A673 (cell line): Measurements from ENCODE around the gene SHOC2. TPM values are rescaled to one million over a fixed set of nuclear protein-coding genes. Genes with fewer than 3 reads are reported as not detected.

Experiments
- BruUV-seq: library from RNA; stranded (reverse); fragments of 400-500 nt; replicated peaks from 2 replicates; lab custom pipeline; 2021; lab: Mats Ljungman, UMichigan
- CTCF ChIA-PET: fragments of 300-600 bp; sonication (Branson Sonifier 250); formaldehyde crosslinking; loops from one replicate; lab custom pipeline; 2022; ENCODE audit warnings: antibody characterized with exemption; lab: Charles Lee
- POLR2A ChIA-PET: fragments of 300-600 bp; sonication (Branson Sonifier 250); formaldehyde crosslinking; loops from one replicate; lab custom pipeline; 2022; ENCODE audit warnings: antibody characterized with exemption; ENCODE audit not compliant: low non-redundant PET; lab: Charles Lee
- DNase-seq: peaks from one replicate; pipeline ENCODE4 v3.0.0-alpha.2; 2015; ENCODE audit warnings: low spot score
- H3K27ac ChIP-seq: fragments of 200-600 bp; sonication (generic); 2 replicates; pipeline ENCODE4 v1.5.1; 2016; ENCODE audit warnings: mixed run types, low read depth, mild to moderate bottlenecking, mixed read lengths, antibody characterized with exemption, low read length; ENCODE audit not compliant: poor library complexity, severe bottlenecking
- H3K27me3 ChIP-seq: fragments of 200-600 bp; sonication (generic); replicated peaks from 2 replicates; pipeline ENCODE4 v1.6.1; 2017; ENCODE audit warnings: mixed run types, low read depth, mild to moderate bottlenecking, mixed read lengths, antibody characterized with exemption, low read length; ENCODE audit not compliant: insufficient read depth, poor library complexity
- H3K36me3 ChIP-seq: fragments of 200-600 bp; sonication (generic); 2 replicates; pipeline ENCODE4 v1.6.1; 2016; ENCODE audit warnings: mixed run types, mild to moderate bottlenecking, mixed read lengths, antibody characterized with exemption, low read length; ENCODE audit not compliant: insufficient read depth, poor library complexity, severe bottlenecking
- H3K4me1 ChIP-seq: fragments of 200-600 bp; sonication (generic); 2 replicates; pipeline ENCODE4 v1.6.1; 2017; ENCODE audit warnings: mixed run types, mild to moderate bottlenecking, mixed read lengths, antibody characterized with exemption, low read length; ENCODE audit not compliant: insufficient read depth, poor library complexity, severe bottlenecking
- H3K4me3 ChIP-seq: fragments of 200-600 bp; sonication (generic); 2 replicates; pipeline ENCODE4 v1.5.1; 2016; ENCODE audit warnings: low read depth, mixed run types, mild to moderate bottlenecking, mixed read lengths, low read length; ENCODE audit not compliant: poor library complexity, severe bottlenecking
- H3K9me3 ChIP-seq: fragments of 200-600 bp; sonication (generic); 2 replicates; pipeline ENCODE4 v1.6.1; 2016; ENCODE audit warnings: mixed run types, low read depth, mild to moderate bottlenecking, mixed read lengths, antibody characterized with exemption, low read length; ENCODE audit not compliant: poor library complexity, severe bottlenecking
- EZH2 ChIP-seq: fragments of 200-600 bp; sonication (generic); IDR thresholded peaks from 2 replicates; pipeline ENCODE4 v1.6.1; 2017; ENCODE audit warnings: borderline replicate concordance, low read depth, mild to moderate bottlenecking, mixed read lengths, antibody characterized with exemption, low read length; ENCODE audit not compliant: poor library complexity, severe bottlenecking
- intact Hi-C: fragments of 100-400 bp; cut with micrococcal nuclease; formaldehyde crosslinking; loops from one replicate; pipeline ENCODE4 v1.10.0; 2022; ENCODE audit not compliant: unreplicated experiment
- total RNA-seq: library from RNA; stranded (reverse); gene quantifications from 2 replicates; pipeline ENCODE4 v1.2.3, GENCODE V29; 2021
- TF ChIP-seq, protein P1 (sequence below): fragments of 300-800, 200-600 bp; sonication (generic); conservative IDR thresholded peaks from 2 replicates; pipeline ENCODE4 v1.5.1; 2017; ENCODE audit warnings: low read depth, mild to moderate bottlenecking, antibody characterized with exemption, low read length, moderate library complexity, mixed read lengths

SHOC2 gene
- total RNA-seq, 1 experiment from 2014 or later = 37.6 TPM

DNA sequence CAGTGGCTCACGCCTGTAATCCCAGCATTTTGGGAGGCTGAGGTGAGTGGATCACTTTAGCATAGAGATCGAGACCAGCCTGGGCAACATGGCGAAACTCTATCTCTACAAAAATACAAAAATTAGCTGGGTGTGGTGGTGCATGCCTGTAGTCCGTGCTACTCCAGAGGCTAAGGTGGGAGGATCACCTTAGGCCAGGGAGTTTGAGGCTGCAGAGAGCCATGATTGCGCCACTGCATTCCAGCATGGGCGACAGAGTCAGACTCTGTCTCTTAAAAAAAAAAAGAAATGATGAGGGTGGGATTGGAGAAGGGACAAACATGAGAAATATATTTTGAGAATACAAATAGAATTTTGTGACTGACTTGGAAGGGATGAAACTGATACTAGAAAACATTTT lies 76.9 kb downstream of the SHOC2 start:
- BruUV-seq = no TSS peak
- H3K9me3 ChIP-seq = no peaks in the 10 kb centered on the region
- ChIA-PET CTCF (no interaction called here), POLR2A (no interaction called here)
- H3K27ac ChIP-seq = no peak overlapping the region
- no peaks in the 10 kb centered on the region for H3K27me3 ChIP-seq
- intact Hi-C loops = no loop called here
- H3K36me3 ChIP-seq = no peaks in the 10 kb centered on the region
- no peak overlapping the region for H3K4me3 ChIP-seq
- no peak for DNase-seq
- H3K4me1 ChIP-seq = peaks cover 10% of the 10 kb centered on the region
- TF ChIP-seq, protein P1, sequence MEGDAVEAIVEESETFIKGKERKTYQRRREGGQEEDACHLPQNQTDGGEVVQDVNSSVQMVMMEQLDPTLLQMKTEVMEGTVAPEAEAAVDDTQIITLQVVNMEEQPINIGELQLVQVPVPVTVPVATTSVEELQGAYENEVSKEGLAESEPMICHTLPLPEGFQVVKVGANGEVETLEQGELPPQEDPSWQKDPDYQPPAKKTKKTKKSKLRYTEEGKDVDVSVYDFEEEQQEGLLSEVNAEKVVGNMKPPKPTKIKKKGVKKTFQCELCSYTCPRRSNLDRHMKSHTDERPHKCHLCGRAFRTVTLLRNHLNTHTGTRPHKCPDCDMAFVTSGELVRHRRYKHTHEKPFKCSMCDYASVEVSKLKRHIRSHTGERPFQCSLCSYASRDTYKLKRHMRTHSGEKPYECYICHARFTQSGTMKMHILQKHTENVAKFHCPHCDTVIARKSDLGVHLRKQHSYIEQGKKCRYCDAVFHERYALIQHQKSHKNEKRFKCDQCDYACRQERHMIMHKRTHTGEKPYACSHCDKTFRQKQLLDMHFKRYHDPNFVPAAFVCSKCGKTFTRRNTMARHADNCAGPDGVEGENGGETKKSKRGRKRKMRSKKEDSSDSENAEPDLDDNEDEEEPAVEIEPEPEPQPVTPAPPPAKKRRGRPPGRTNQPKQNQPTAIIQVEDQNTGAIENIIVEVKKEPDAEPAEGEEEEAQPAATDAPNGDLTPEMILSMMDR = no peak
- no peak for TF ChIP-seq EZH2

DNA sequence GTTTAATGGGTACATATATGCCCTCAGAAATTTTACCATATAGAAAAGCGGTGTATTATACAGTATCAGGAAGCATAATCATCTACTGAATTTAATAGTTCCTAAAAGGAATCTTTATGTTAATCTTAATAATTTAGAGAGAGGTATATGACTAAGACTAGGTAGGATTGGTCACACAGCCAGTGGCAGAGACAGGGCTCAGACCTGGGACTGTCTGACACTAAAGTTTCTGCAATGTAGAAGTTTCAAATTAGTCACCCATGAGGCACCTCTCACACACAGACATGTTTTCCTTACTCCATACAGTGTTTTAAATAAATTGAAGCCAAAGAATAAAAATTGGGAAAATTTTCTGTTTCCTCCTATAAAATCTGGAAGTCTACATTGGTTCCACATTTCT lies 84.6 kb downstream of the SHOC2 start:
- intact Hi-C loops = no loop called here
- Histone ChIP-seq H3K4me1 (no peaks in the 10 kb centered on the region), H3K4me3 (no peak overlapping the region), H3K27me3 (no peaks in the 10 kb centered on the region), H3K9me3 (no peaks in the 10 kb centered on the region), H3K36me3 (peaks cover 8% of the 10 kb centered on the region), H3K27ac (no peak overlapping the region)
- CTCF ChIA-PET = no interaction called here
- TF ChIP-seq, protein P1 = no peak
- no peak for TF ChIP-seq EZH2
- POLR2A ChIA-PET = no interaction called here
- no peak for DNase-seq
- no TSS peak for BruUV-seq

DNA sequence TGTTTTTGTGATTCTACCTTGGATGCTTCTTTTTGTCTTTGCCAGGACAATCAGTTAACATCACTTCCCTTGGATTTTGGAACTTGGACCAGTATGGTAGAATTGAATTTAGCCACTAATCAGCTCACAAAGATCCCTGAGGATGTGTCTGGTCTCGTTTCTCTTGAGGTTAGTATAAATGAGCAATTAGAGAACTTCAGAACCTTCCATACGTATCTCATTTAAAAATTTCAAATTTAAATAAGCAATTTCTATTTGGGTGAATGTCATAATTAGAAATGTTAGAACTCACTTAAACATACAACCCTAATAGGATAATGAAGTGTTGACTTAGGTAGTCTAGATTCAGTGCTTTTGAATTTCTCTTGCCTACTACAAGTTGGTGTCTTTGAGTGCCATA lies 88.1 kb downstream of the SHOC2 start:
- intact Hi-C loops = no loop called here
- H3K36me3 ChIP-seq = peaks cover 28% of the 10 kb centered on the region
- CTCF ChIA-PET = no interaction called here

More for the DNA sequence above, 88.1 kb downstream of the SHOC2 start:
- H3K4me1 ChIP-seq = no peaks in the 10 kb centered on the region
- no peaks in the 10 kb centered on the region for H3K9me3 ChIP-seq
- POLR2A ChIA-PET = no interaction called here
- no peak overlapping the region for H3K4me3 ChIP-seq
- H3K27me3 ChIP-seq = no peaks in the 10 kb centered on the region
- TF ChIP-seq EZH2 = no peak
- TF ChIP-seq, protein P1 = no peak
- no peak for DNase-seq
- BruUV-seq = no TSS peak
- H3K27ac ChIP-seq = no peak overlapping the region
